H9 (cell line): Measurements from ENCODE around the gene ARL16. TPM values are rescaled to one million over a fixed set of nuclear protein-coding genes. Genes with fewer than 3 reads are reported as not detected.

Experiments
- DNase-seq: peaks from one replicate; pipeline ENCODE4 v3.0.0-alpha.2; 2017
- H2AFZ ChIP-seq: one replicate; pipeline ENCODE4 v1.6.1; 2013; ENCODE audit warnings: mild to moderate bottlenecking, low read length, control low read depth, moderate library complexity
- H2AK5ac ChIP-seq: 2 replicates; pipeline ENCODE4 v1.6.1; 2013; ENCODE audit warnings: low read length, control low read depth, mixed read lengths; ENCODE audit not compliant: insufficient read length
- H2BK120ac ChIP-seq: one replicate; pipeline ENCODE4 v1.6.1; 2013; ENCODE audit warnings: low read depth, mild to moderate bottlenecking, low read length, control low read depth, inconsistent platforms; ENCODE audit not compliant: poor library complexity, severe bottlenecking
- H2BK12ac ChIP-seq: 2 replicates; pipeline ENCODE4 v1.6.1; 2013; ENCODE audit warnings: low read length, control low read depth, mixed read lengths, low read depth; ENCODE audit not compliant: insufficient read length
- H2BK15ac ChIP-seq: 2 replicates; pipeline ENCODE4 v1.6.1; 2013; ENCODE audit warnings: low read depth, low read length, control low read depth
- H2BK20ac ChIP-seq: one replicate; pipeline ENCODE4 v1.6.1; 2013; ENCODE audit warnings: low read depth, mild to moderate bottlenecking, low read length, control low read depth, inconsistent platforms; ENCODE audit not compliant: poor library complexity, severe bottlenecking
- H2BK5ac ChIP-seq: 2 replicates; pipeline ENCODE4 v1.6.1; 2013; ENCODE audit warnings: low read length, control low read depth, mixed read lengths; ENCODE audit not compliant: insufficient read length
- H3K14ac ChIP-seq: 2 replicates; pipeline ENCODE4 v1.6.1; 2013; ENCODE audit warnings: low read length, control low read depth; ENCODE audit not compliant: insufficient read depth
- H3K18ac ChIP-seq: 2 replicates; pipeline ENCODE4 v1.6.1; 2013; ENCODE audit warnings: low read depth, mild to moderate bottlenecking, mixed read lengths, low read length, control low read depth; ENCODE audit not compliant: insufficient read length
- H3K23ac ChIP-seq: 2 replicates; pipeline ENCODE4 v1.6.1; 2013; ENCODE audit warnings: low read length, control low read depth, mixed read lengths, low read depth; ENCODE audit not compliant: insufficient read length
- H3K23me2 ChIP-seq: 2 replicates; pipeline ENCODE4 v1.6.1; 2013; ENCODE audit warnings: low read depth, mild to moderate bottlenecking, mixed read lengths, low read length, control low read depth; ENCODE audit not compliant: insufficient read length, poor library complexity, severe bottlenecking
- H3K27ac ChIP-seq: 2 replicates; pipeline ENCODE4 v1.5.1; 2013; ENCODE audit warnings: low read length, control low read depth, mixed read lengths, low read depth; ENCODE audit not compliant: insufficient read length
- H3K27me3 ChIP-seq: 2 replicates; pipeline ENCODE4 v1.6.1; 2013; ENCODE audit warnings: low read length, control low read depth, inconsistent platforms; ENCODE audit not compliant: insufficient read depth
- H3K4ac ChIP-seq: 2 replicates; pipeline ENCODE4 v1.6.1; 2013; ENCODE audit warnings: low read depth, mild to moderate bottlenecking, control low read depth, inconsistent platforms, low read length, moderate library complexity
- H3K4me1 ChIP-seq: 2 replicates; pipeline ENCODE4 v1.6.1; 2013; ENCODE audit warnings: low read length, control low read depth, inconsistent platforms; ENCODE audit not compliant: insufficient read depth
- H3K4me2 ChIP-seq: 2 replicates; pipeline ENCODE4 v1.6.1; 2013; ENCODE audit warnings: low read length, control low read depth, mixed read lengths; ENCODE audit not compliant: insufficient read length, insufficient read depth
- H3K56ac ChIP-seq: 2 replicates; pipeline ENCODE4 v1.6.1; 2013; ENCODE audit warnings: low read depth, mild to moderate bottlenecking, mixed read lengths, low read length, control low read depth; ENCODE audit not compliant: insufficient read length
- H3K79me1 ChIP-seq: 2 replicates; pipeline ENCODE4 v1.6.1; 2013; ENCODE audit warnings: low read depth, mild to moderate bottlenecking, moderate library complexity, low read length, control low read depth, inconsistent platforms; ENCODE audit not compliant: insufficient read depth, poor library complexity, severe bottlenecking
- H3K79me2 ChIP-seq: 2 replicates; pipeline ENCODE4 v1.6.1; 2013; ENCODE audit warnings: low read length, control low read depth, inconsistent platforms; ENCODE audit not compliant: insufficient read depth
- H3K9ac ChIP-seq: 2 replicates; pipeline ENCODE4 v1.6.1; 2013; ENCODE audit warnings: low read length, control low read depth, mixed read lengths; ENCODE audit not compliant: insufficient read length; ENCODE audit errors: extremely low read depth
- H3K9me3 ChIP-seq: one replicate; pipeline ENCODE4 v1.6.1; 2013; ENCODE audit warnings: low read depth, low read length, inconsistent platforms; ENCODE audit not compliant: control insufficient read depth
- H3T11ph ChIP-seq: one replicate; pipeline ENCODE4 v1.6.1; 2013; ENCODE audit warnings: mild to moderate bottlenecking, low read length, control low read depth, inconsistent platforms
- H4K20me1 ChIP-seq: one replicate; pipeline ENCODE4 v1.6.1; 2013; ENCODE audit not compliant: control insufficient read depth, insufficient read length, insufficient read depth
- H4K5ac ChIP-seq: 2 replicates; pipeline ENCODE4 v1.6.1; 2013; ENCODE audit warnings: low read depth, mild to moderate bottlenecking, mixed read lengths, low read length, control low read depth; ENCODE audit not compliant: insufficient read length
- H4K8ac ChIP-seq: replicated peaks from 2 replicates; pipeline ENCODE4 v1.6.1; 2013; ENCODE audit warnings: low read length, control low read depth, mixed read lengths, low read depth; ENCODE audit not compliant: insufficient read length
- H4K91ac ChIP-seq: 2 replicates; pipeline ENCODE4 v1.6.1; 2013; ENCODE audit warnings: low read depth, mild to moderate bottlenecking, moderate library complexity, mixed read lengths, low read length, control low read depth; ENCODE audit not compliant: insufficient read length
- H3K27ac Mint-ChIP-seq, 3 experiments: 2 replicates in 2 of 3; 3 replicates in 1 of 3; pipeline ENCODE4 v1.8.0; 2020 to 2021; ENCODE audit warnings: mixed read lengths in 3 of 3, mild to moderate bottlenecking in 1 of 3, moderate library complexity in 1 of 3
- H3K27me3 Mint-ChIP-seq: 2 replicates; pipeline ENCODE4 v1.8.0; 2021; ENCODE audit warnings: low read depth, mild to moderate bottlenecking, moderate library complexity, mixed read lengths
- H3K36me3 Mint-ChIP-seq, 3 experiments: 2 replicates in 2 of 3; 3 replicates in 1 of 3; pipeline ENCODE4 v1.8.0; 2020 to 2021; ENCODE audit warnings: low read depth in 3 of 3, mixed read lengths in 3 of 3; ENCODE audit not compliant: insufficient read depth in 1 of 3
- H3K4me1 Mint-ChIP-seq, 2 experiments: 2 replicates each; pipeline ENCODE4 v1.8.0; 2020; ENCODE audit warnings: mixed read lengths in 2 of 2
- H3K4me3 Mint-ChIP-seq, 2 experiments: 2 replicates in 1 of 2; 3 replicates in 1 of 2; pipeline ENCODE4 v1.8.0; 2020 to 2021; ENCODE audit warnings: mild to moderate bottlenecking in 2 of 2, mixed read lengths in 2 of 2, moderate library complexity in 1 of 2
- H3K9me3 Mint-ChIP-seq, 2 experiments: 2 replicates in 1 of 2; 3 replicates in 1 of 2; pipeline ENCODE4 v1.8.0; 2020; ENCODE audit warnings: mild to moderate bottlenecking in 2 of 2, mixed read lengths in 2 of 2, moderate library complexity in 1 of 2
- WGBS: extraction: QIAGEN DNeasy Blood & Tissue Kit; methylation state at CpG from one replicate; pipeline ENCODE4 v1.1.7; 2013; ENCODE audit warnings: missing lambda C conversion rate, low lambda C conversion rate, mixed read lengths; ENCODE audit not compliant: insufficient read length; ENCODE audit errors: extremely low coverage; 5-methylcytosine and 5-hydroxymethylcytosine counted together
- total RNA-seq: library from RNA; stranded (reverse); gene quantifications from 2 replicates; pipeline ENCODE4 v1.2.1, GENCODE V29; 2021
- TF ChIP-seq, protein P1 (sequence below): fragments of 200-600 bp; sonication (generic); conservative IDR thresholded peaks from 3 replicates; pipeline ENCODE4 v1.8.0; 2021; ENCODE audit warnings: antibody characterized with exemption, mild to moderate bottlenecking

The ARL16 gene
- total RNA-seq, 1 experiment from 2014 or later = 58.6 TPM

GRCh38 chr17:81726004-81726403 is 42.4 kb upstream of the ARL16 start:
- H3K4me1 Mint-ChIP-seq = peaks cover 8 to 11% of the 10 kb centered on the region in 2 experiments; a peak in 3 of 4 replicates
- Histone ChIP-seq H2BK20ac (no peak overlapping the region), H3K79me1 (no peaks in the 10 kb centered on the region), H3K14ac (no peak overlapping the region), H4K20me1 (no peaks in the 10 kb centered on the region), H3K23me2 (no peaks in the 10 kb centered on the region), H3T11ph (no peak overlapping the region), H3K79me2 (no peaks in the 10 kb centered on the region), H3K27ac (no peak overlapping the region), H3K4me2 (no peak overlapping the region), H2BK15ac (no peak overlapping the region), H2BK12ac (no peak overlapping the region), H3K27me3 (no peaks in the 10 kb centered on the region), H3K9me3 (no peaks in the 10 kb centered on the region), H2AK5ac (no peak overlapping the region), H2AFZ (no peak overlapping the region), H2BK5ac (no peak overlapping the region), H2BK120ac (no peak overlapping the region), H3K23ac (no peak overlapping the region), H4K5ac (no peak overlapping the region), H3K18ac (no peak overlapping the region), H3K4ac (no peak overlapping the region), H4K8ac (no peak overlapping the region), H4K91ac (no peak overlapping the region), H3K9ac (no peak overlapping the region), H3K4me1 (no peaks in the 10 kb centered on the region; the same call in 1 of the 2 replicates), H3K56ac (no peak overlapping the region)
- no peak for DNase-seq
- no peak overlapping the region; a peak in 1 of 5 replicates for H3K4me3 Mint-ChIP-seq
- H3K9me3 Mint-ChIP-seq = no peaks in the 10 kb centered on the region
- H3K36me3 Mint-ChIP-seq = no peaks in the 10 kb centered on the region
- no CpG with 5 or more reads among the region's 9 CpGs for WGBS
- TF ChIP-seq, protein P1, sequence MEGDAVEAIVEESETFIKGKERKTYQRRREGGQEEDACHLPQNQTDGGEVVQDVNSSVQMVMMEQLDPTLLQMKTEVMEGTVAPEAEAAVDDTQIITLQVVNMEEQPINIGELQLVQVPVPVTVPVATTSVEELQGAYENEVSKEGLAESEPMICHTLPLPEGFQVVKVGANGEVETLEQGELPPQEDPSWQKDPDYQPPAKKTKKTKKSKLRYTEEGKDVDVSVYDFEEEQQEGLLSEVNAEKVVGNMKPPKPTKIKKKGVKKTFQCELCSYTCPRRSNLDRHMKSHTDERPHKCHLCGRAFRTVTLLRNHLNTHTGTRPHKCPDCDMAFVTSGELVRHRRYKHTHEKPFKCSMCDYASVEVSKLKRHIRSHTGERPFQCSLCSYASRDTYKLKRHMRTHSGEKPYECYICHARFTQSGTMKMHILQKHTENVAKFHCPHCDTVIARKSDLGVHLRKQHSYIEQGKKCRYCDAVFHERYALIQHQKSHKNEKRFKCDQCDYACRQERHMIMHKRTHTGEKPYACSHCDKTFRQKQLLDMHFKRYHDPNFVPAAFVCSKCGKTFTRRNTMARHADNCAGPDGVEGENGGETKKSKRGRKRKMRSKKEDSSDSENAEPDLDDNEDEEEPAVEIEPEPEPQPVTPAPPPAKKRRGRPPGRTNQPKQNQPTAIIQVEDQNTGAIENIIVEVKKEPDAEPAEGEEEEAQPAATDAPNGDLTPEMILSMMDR = no peak
- peaks cover 4% of the 10 kb centered on the region for H3K27me3 Mint-ChIP-seq
- H3K27ac Mint-ChIP-seq = no peak overlapping the region; a peak in 1 of 7 replicates
